C4-2B (cell line): ENCODE data around the gene LGI4.

ENCODE experiments used
- ZFX ChIP-seq: fragments of 450-650 bp; IDR thresholded peaks from 2 replicates; pipeline ENCODE4 v1.6.1; 2017
- TF ChIP-seq, protein P1 (sequence below): fragments of 450-650 bp; conservative IDR thresholded peaks from 2 replicates; pipeline ENCODE4 v1.5.1; 2017; ENCODE audit warnings: mild to moderate bottlenecking

GRCh38 chr19:35160629-35161433 lies 26.0 kb upstream of the LGI4 start:
- TF ChIP-seq ZFX, result no peak
- TF ChIP-seq, protein P1, sequence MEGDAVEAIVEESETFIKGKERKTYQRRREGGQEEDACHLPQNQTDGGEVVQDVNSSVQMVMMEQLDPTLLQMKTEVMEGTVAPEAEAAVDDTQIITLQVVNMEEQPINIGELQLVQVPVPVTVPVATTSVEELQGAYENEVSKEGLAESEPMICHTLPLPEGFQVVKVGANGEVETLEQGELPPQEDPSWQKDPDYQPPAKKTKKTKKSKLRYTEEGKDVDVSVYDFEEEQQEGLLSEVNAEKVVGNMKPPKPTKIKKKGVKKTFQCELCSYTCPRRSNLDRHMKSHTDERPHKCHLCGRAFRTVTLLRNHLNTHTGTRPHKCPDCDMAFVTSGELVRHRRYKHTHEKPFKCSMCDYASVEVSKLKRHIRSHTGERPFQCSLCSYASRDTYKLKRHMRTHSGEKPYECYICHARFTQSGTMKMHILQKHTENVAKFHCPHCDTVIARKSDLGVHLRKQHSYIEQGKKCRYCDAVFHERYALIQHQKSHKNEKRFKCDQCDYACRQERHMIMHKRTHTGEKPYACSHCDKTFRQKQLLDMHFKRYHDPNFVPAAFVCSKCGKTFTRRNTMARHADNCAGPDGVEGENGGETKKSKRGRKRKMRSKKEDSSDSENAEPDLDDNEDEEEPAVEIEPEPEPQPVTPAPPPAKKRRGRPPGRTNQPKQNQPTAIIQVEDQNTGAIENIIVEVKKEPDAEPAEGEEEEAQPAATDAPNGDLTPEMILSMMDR, result no peak
